Right lung (tissue), 5 donors: Measurements from ENCODE around the gene C16orf78. TPM values are rescaled to one million over a fixed set of nuclear protein-coding genes. Genes with fewer than 3 reads are reported as not detected.

Experiments
- DNase-seq, 2 donors: peaks; one replicate each; pipeline ENCODE4 v3.0.0-alpha.2; 2013
- polyA plus RNA-seq, 5 donors: library from polyadenylated mRNA; unstranded; fragments of 120-200 nt; gene quantifications; one replicate each; pipeline versions ENCODE4 v1.2.1 to v1.2.3, GENCODE V29; 2013; ENCODE audit warnings: inconsistent platforms in 1 of 5, low replicate concordance in 1 of 5; ENCODE audit not compliant: insufficient read length in 5 of 5, insufficient read depth in 1 of 5

The C16orf78 gene
- polyA plus RNA-seq, 5 donors, result 0.14 to 0.17 (median 0.15) TPM; not detected in 2

GRCh38 chr16:49382916-49383315 lies 9.3 kb downstream of the C16orf78 start:
- DNase-seq, result no peak

- no peak for DNase-seq
Observed at GRCh38 chr16:49395021-49395420, 21.4 kb downstream of the C16orf78 start.

- DNase-seq, result no peak
Observed at GRCh38 chr16:49396206-49396720, 22.7 kb downstream of the C16orf78 start.

- no peak for DNase-seq
Observed at GRCh38 chr16:49398761-49399160, 25.2 kb downstream of the C16orf78 start.

GRCh38 chr16:49399594-49400364 lies 26.2 kb downstream of the C16orf78 start:
- DNase-seq, result no peak

- DNase-seq, result no peak
Observed at GRCh38 chr16:49400611-49401010, 27.0 kb downstream of the C16orf78 start.

GRCh38 chr16:49405123-49405522 lies 31.5 kb downstream of the C16orf78 start:
- DNase-seq, result no peak

GRCh38 chr16:49405530-49405929 lies 31.9 kb downstream of the C16orf78 start:
- DNase-seq, result no peak

GRCh38 chr16:49407873-49408550 lies 34.4 kb downstream of the C16orf78 start:
- peak; percentile 78 to 84 for DNase-seq

- no peak for DNase-seq
Observed at GRCh38 chr16:49409121-49409520, 35.5 kb downstream of the C16orf78 start.

- no peak for DNase-seq
Observed at GRCh38 chr16:49410226-49410625, 36.6 kb downstream of the C16orf78 start.

- DNase-seq, result no peak
Observed at GRCh38 chr16:49411121-49411970, 37.7 kb downstream of the C16orf78 start.

- no peak for DNase-seq
Observed at GRCh38 chr16:49414671-49415070, 41.1 kb downstream of the C16orf78 start.

GRCh38 chr16:49415083-49415482 lies 41.5 kb downstream of the C16orf78 start:
- no peak for DNase-seq

GRCh38 chr16:49416001-49416675 lies 42.5 kb downstream of the C16orf78 start:
- no peak for DNase-seq

- no peak for DNase-seq
Observed at GRCh38 chr16:49417354-49417753, 43.8 kb downstream of the C16orf78 start.

GRCh38 chr16:49419006-49419405 lies 45.4 kb downstream of the C16orf78 start:
- no peak for DNase-seq

GRCh38 chr16:49419862-49420261 lies 46.3 kb downstream of the C16orf78 start:
- no peak for DNase-seq

- no peak for DNase-seq
Observed at GRCh38 chr16:49422896-49423295, 49.3 kb downstream of the C16orf78 start.

- DNase-seq, result no peak
Observed at GRCh38 chr16:49424961-49425360, 51.4 kb downstream of the C16orf78 start.

GRCh38 chr16:49427771-49428170 lies 54.2 kb downstream of the C16orf78 start:
- no peak for DNase-seq

- no peak for DNase-seq
Observed at GRCh38 chr16:49428808-49429207, 55.2 kb downstream of the C16orf78 start.
